B cell (primary cell): ENCODE measurements around the gene TLX3. TPM values are rescaled to one million over a fixed set of nuclear protein-coding genes. Genes with fewer than 3 reads are reported as not detected.

Experiments used
- ATAC-seq: fragments of 200-7000 bp; cut with Tn5 transposase; one replicate; pipeline ENCODE4 v1.10.0; 2021; ENCODE audit warnings: low read depth, mild to moderate bottlenecking, moderate number of reproducible peaks, moderate library complexity
- CTCF ChIA-PET: fragments of 350-600 bp; sonication (Branson Sonifier 250); formaldehyde crosslinking; loops from one replicate; lab custom pipeline; 2021; ENCODE audit warnings: antibody characterized with exemption, inconsistent platforms; lab: Charles Lee
- POLR2A ChIA-PET: fragments of 350-600 bp; sonication (Branson Sonifier 250); formaldehyde crosslinking; loops from one replicate; lab custom pipeline; 2021; ENCODE audit warnings: antibody characterized with exemption; lab: Charles Lee
- DNase-seq: peaks from one replicate; pipeline ENCODE4 v3.0.0; 2013
- H2AFZ ChIP-seq: 2 replicates; pipeline ENCODE4 v1.6.1; 2012; ENCODE audit warnings: mild to moderate bottlenecking, low read depth, low read length; ENCODE audit not compliant: insufficient read depth, poor library complexity, severe bottlenecking
- H3K27ac ChIP-seq, 2 donors: 1 replicate in 1 of 2; 2 replicates in 1 of 2; pipeline ENCODE4 v1.5.1; 2012 to 2013; ENCODE audit warnings: low read length in 2 of 2, mild to moderate bottlenecking in 2 of 2, moderate library complexity in 1 of 2
- H3K27me3 ChIP-seq, 4 experiments: fragments of 200-600 bp in 1 of 4; sonication (generic) in 1 of 4; replicated peaks in 1 of 4; 1 replicate in 2 of 4; 2 replicates in 2 of 4; pipeline versions ENCODE4 v1.6.1 to v1.7.0; 2013 to 2016; ENCODE audit warnings: low read length in 3 of 4, mild to moderate bottlenecking in 2 of 4, mixed read lengths in 1 of 4, moderate library complexity in 1 of 4; ENCODE audit not compliant: insufficient read depth in 4 of 4, control insufficient read depth in 3 of 4; ENCODE audit errors: control extremely low read depth in 1 of 4
- H3K36me3 ChIP-seq, 2 experiments: replicated peaks in 1 of 2; 1 replicate in 1 of 2; 2 replicates in 1 of 2; pipeline versions ENCODE4 v1.6.1 to v1.7.1; 2013; ENCODE audit warnings: low read length in 1 of 2; ENCODE audit not compliant: insufficient read depth in 2 of 2, control insufficient read depth in 1 of 2; ENCODE audit errors: control extremely low read depth in 1 of 2, extremely low read depth in 1 of 2
- H3K4me1 ChIP-seq, 2 donors: fragments of 200-600 bp in 1 of 2; sonication (generic) in 1 of 2; 1 replicate in 1 of 2; 2 replicates in 1 of 2; pipeline versions ENCODE4 v1.5.1 to v1.6.1; 2013 to 2017; ENCODE audit warnings: low read length in 2 of 2; ENCODE audit not compliant: control insufficient read depth in 2 of 2, insufficient read depth in 2 of 2
- H3K4me2 ChIP-seq: replicated peaks from 2 replicates; pipeline ENCODE3; 2012; ENCODE audit warnings: mild to moderate bottlenecking, low read depth, low read length; ENCODE audit not compliant: poor library complexity, severe bottlenecking
- H3K4me3 ChIP-seq, 5 experiments: fragments of 200-600 bp in 1 of 5; sonication (generic) in 1 of 5; 1 replicate in 3 of 5; 2 replicates in 2 of 5; pipeline versions ENCODE4 v1.5.1 to v1.7.0; 2011 to 2016; ENCODE audit warnings: low read length in 4 of 5, mild to moderate bottlenecking in 4 of 5, low read depth in 2 of 5, control low read depth in 1 of 5, moderate library complexity in 1 of 5; ENCODE audit not compliant: insufficient read depth in 1 of 5; ENCODE audit errors: control extremely low read depth in 1 of 5, extremely low read depth in 1 of 5
- H3K79me2 ChIP-seq: fragments of 200-600 bp; sonication (generic); one replicate; pipeline ENCODE4 v1.6.0; 2016; ENCODE audit warnings: low read length; ENCODE audit not compliant: control insufficient read depth, insufficient read depth
- H3K9ac ChIP-seq: fragments of 200-600 bp; sonication (generic); 2 replicates; pipeline ENCODE4 v1.6.1; 2017; ENCODE audit warnings: mild to moderate bottlenecking, low read length, moderate library complexity
- H3K9me3 ChIP-seq, 3 donors: one replicate each; pipeline versions ENCODE4 v1.6.1 to v1.7.1; 2013; ENCODE audit warnings: low read length in 2 of 3; ENCODE audit not compliant: control insufficient read depth in 2 of 3, insufficient read depth in 1 of 3; ENCODE audit errors: control extremely low read depth in 1 of 3
- H4K20me1 ChIP-seq: 2 replicates; pipeline ENCODE4 v1.6.0; 2012; ENCODE audit warnings: mild to moderate bottlenecking, low read length; ENCODE audit not compliant: insufficient read depth, control insufficient read depth, poor library complexity, severe bottlenecking
- H3K27ac Mint-ChIP-seq: one replicate; pipeline ENCODE4 v1.8.0; 2021; ENCODE audit warnings: mixed read lengths
- H3K27me3 Mint-ChIP-seq: one replicate; pipeline ENCODE4 v1.8.0; 2021; ENCODE audit warnings: mixed read lengths
- H3K4me1 Mint-ChIP-seq: one replicate; pipeline ENCODE4 v1.8.0; 2021; ENCODE audit warnings: mixed read lengths
- H3K4me3 Mint-ChIP-seq: one replicate; pipeline ENCODE4 v1.8.0; 2021; ENCODE audit warnings: mixed read lengths
- H3K9me3 Mint-ChIP-seq: one replicate; pipeline ENCODE4 v1.8.0; 2022; ENCODE audit warnings: mixed read lengths; ENCODE audit not compliant: insufficient read depth
- EZH2 ChIP-seq: IDR thresholded peaks from 2 replicates; pipeline ENCODE4 v1.6.1; 2012; ENCODE audit warnings: borderline replicate concordance, low read depth, mild to moderate bottlenecking, moderate library complexity, low read length; ENCODE audit not compliant: insufficient read depth, poor library complexity, severe bottlenecking
- WGBS: methylation state at CpG from one replicate; pipeline ENCODE4 v1.1.5; 2013; ENCODE audit warnings: missing lambda C conversion rate; ENCODE audit not compliant: insufficient coverage; 5-methylcytosine and 5-hydroxymethylcytosine counted together
- intact Hi-C: fragments of 100-400 bp; cut with micrococcal nuclease; formaldehyde crosslinking; loops from one replicate; pipeline ENCODE4 v1.10.0; 2022
- polyA plus RNA-seq: library from polyadenylated mRNA; depleted of rRNA; stranded (reverse); fragments of >200 nt; gene quantifications from 2 replicates; pipeline ENCODE4 v1.2.3, GENCODE V29; 2012
- total RNA-seq, 2 donors: library from RNA; stranded (reverse); fragments of 120-200 nt in 1 of 2; gene quantifications; 1 replicate in 1 of 2; 2 replicates in 1 of 2; pipeline versions ENCODE4 v1.2.3 to v1.2.4, GENCODE V29; 2013 to 2022
- TF ChIP-seq, protein P1 (sequence below): fragments of 200-600 bp; IDR thresholded peaks from one replicate; pipeline ENCODE4 v1.8.0; 2022; ENCODE audit warnings: antibody characterized with exemption, mild to moderate bottlenecking

TLX3 gene
- total and polyA plus RNA-seq, 2 donors (not counting 1 experiment from before 2014, with no cell fraction given) = not detected

DNA sequence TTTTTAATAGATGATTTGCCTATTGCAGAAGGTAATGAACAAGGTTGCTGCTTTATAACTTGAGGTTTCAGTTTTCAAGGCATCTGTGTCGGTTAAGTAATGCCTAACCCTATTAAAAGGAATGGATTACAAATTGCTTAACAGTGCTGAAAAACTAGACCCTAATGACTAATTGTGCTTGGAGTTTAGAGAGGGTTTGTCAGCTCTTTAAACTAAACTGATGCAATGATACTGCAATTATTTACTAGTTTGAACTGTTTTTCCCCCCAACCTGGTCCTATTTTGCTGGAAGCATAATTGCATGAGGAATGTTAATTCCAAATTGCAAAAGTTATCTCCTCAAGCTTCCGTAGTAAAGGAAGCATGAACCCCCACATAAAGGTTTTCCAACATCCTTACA lies 39.3 kb upstream of the TLX3 start:
- no peaks in the 10 kb centered on the region for H3K4me1 Mint-ChIP-seq
- Histone ChIP-seq H3K9ac (no peak overlapping the region), H3K36me3 (no peaks in the 10 kb centered on the region), H3K79me2 (no peaks in the 10 kb centered on the region), H3K27me3 (no peaks in the 10 kb centered on the region), H2AFZ (no peak overlapping the region), H3K4me3 (no peak overlapping the region), H4K20me1 (no peaks in the 10 kb centered on the region), H3K27ac (no peak overlapping the region), H3K4me2 (no peak overlapping the region), H3K4me1 (no peaks in the 10 kb centered on the region), H3K9me3 (no peaks in the 10 kb centered on the region)
- intact Hi-C loops = loop anchor here (5.0 kb wide), 1 partner anchor 638 kb away; no protein-coding TSS in a partner anchor
- POLR2A ChIA-PET = no interaction called here
- TF ChIP-seq, protein P1, sequence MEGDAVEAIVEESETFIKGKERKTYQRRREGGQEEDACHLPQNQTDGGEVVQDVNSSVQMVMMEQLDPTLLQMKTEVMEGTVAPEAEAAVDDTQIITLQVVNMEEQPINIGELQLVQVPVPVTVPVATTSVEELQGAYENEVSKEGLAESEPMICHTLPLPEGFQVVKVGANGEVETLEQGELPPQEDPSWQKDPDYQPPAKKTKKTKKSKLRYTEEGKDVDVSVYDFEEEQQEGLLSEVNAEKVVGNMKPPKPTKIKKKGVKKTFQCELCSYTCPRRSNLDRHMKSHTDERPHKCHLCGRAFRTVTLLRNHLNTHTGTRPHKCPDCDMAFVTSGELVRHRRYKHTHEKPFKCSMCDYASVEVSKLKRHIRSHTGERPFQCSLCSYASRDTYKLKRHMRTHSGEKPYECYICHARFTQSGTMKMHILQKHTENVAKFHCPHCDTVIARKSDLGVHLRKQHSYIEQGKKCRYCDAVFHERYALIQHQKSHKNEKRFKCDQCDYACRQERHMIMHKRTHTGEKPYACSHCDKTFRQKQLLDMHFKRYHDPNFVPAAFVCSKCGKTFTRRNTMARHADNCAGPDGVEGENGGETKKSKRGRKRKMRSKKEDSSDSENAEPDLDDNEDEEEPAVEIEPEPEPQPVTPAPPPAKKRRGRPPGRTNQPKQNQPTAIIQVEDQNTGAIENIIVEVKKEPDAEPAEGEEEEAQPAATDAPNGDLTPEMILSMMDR = no peak
- no peak for TF ChIP-seq EZH2
- no CpG with 5 or more reads among the region's 2 CpGs for WGBS
- no peak overlapping the region for H3K27ac Mint-ChIP-seq
- no peak for ATAC-seq
- peaks cover 21% of the 10 kb centered on the region for H3K27me3 Mint-ChIP-seq
- H3K9me3 Mint-ChIP-seq = no peaks in the 10 kb centered on the region
- H3K4me3 Mint-ChIP-seq = no peak overlapping the region
- CTCF ChIA-PET = no interaction called here
- DNase-seq = no peak

- Histone ChIP-seq H2AFZ (no peak overlapping the region), H3K4me2 (no peak overlapping the region), H3K36me3 (no peaks in the 10 kb centered on the region), H3K27me3 (no peaks in the 10 kb centered on the region), H3K4me1 (no peaks in the 10 kb centered on the region), H3K4me3 (no peak overlapping the region), H3K9me3 (no peaks in the 10 kb centered on the region), H3K27ac (no peak overlapping the region), H4K20me1 (no peaks in the 10 kb centered on the region), H3K79me2 (no peaks in the 10 kb centered on the region), H3K9ac (no peak overlapping the region)
- H3K27me3 Mint-ChIP-seq = peaks cover 18% of the 10 kb centered on the region
- no peaks in the 10 kb centered on the region for H3K9me3 Mint-ChIP-seq
- no peaks in the 10 kb centered on the region for H3K4me1 Mint-ChIP-seq
- intact Hi-C loops = loop anchor here (5.0 kb wide), 1 partner anchor 637 kb away; no protein-coding TSS in a partner anchor
- ChIA-PET CTCF (no interaction called here), POLR2A (no interaction called here)
- ATAC-seq = no peak
- no CpG with 5 or more reads among the region's 3 CpGs for WGBS
- DNase-seq = no peak
- no peak overlapping the region for H3K27ac Mint-ChIP-seq
- no peak overlapping the region for H3K4me3 Mint-ChIP-seq
- TF ChIP-seq, protein P1 = no peak
Measured at GRCh38 chr5:171270136-171270535, 38.9 kb upstream of the TLX3 start.
